ENCODE results near the gene NSD1.
"Not testable (repeated sequence)": the region's sequence is repeated elsewhere in the genome, so short reads cannot be mapped to it uniquely, and the experiment has no call there.

The NSD1 gene

GRCh38 chr5:177123789-177124485 is 9.6 kb upstream of the NSD1 start:
- in situ Hi-C loops (cut with HindIII; ENCODE audit: low sequenced_read_pairs), result loop anchor here (10.0 to 25.0 kb wide), 3 partner anchors 131 to 313 kb away; partner anchors contain the start of genes GRK6, MXD3, PRELID1 and PRR7

DNA sequence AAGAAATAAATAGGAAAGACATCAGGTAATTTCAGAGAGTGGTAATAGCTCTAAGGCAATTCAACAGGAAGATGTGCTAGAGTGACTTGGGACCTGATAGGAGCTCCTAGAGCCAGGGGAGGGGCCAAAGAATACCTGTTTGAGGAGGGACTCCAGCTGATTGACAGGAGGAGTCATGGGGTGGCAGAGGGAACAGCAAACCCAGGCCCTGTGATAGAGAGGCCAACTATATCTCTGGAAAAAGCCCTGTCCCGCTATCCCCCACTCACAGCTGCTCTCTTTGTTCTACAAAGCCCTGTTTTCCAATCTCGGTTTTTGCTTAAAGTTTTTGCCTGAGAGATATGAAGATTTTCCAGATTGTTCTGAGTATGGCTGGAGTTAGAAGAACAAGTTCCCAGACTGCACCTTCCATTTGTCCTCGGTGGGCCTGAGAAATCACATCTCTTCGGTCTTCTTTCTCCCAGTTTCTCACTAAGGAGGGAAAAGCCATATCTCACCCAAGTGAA is 9.0 kb upstream of the NSD1 start:
- in situ Hi-C loops (cut with HindIII; ENCODE audit: low sequenced_read_pairs), result loop anchor here (10.0 to 25.0 kb wide), 3 partner anchors 130 to 313 kb away; partner anchors contain the start of genes GRK6, MXD3, PRELID1 and PRR7

DNA sequence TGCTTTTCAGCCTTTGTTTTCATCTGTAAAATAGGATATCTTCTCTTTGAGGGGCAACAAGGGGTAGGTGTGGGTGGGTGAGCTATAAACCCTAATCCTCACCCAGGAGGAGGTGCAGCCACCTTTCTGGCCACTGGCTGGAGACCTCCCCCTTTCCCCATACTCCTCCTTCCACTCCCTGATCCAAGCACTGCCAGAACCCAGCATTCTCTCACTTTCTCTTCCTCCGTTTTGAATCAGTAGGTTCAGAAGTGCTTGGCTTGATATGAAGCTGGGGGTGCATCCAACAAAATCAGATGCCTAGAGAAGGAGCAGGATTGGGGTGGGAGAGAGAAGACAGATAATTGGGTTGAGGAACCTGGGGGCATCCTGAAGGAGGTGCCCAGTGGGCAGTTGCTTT is 6.8 kb upstream of the NSD1 start:
- in situ Hi-C loops (cut with HindIII; ENCODE audit: low sequenced_read_pairs), result loop anchor here (10.0 kb wide), 1 partner anchor 128 kb away; no protein-coding TSS in a partner anchor

DNA sequence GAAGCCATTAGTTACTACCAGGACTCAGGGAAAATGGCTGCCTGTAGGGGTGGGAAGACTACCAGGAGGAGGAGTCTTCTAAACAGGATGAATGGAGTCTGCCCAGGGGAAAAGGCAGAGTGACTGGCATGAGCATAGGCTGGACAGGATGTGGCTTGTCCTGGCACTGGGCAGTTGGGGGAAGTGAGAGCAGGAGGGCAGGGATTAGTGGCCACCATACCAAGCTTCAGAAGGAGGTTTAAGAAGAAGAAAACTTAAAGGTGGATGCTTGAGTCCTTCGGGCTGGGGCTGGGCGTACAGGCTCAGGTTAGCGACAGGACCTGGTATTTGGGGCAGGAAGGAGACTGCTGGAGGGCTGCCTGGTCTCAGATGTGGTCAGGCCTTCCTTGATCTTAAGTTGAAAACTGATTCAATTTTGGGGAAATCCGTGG is 5.0 kb upstream of the NSD1 start:
- in situ Hi-C loops (cut with HindIII; ENCODE audit: low sequenced_read_pairs), result loop anchor here (10.0 kb wide), 1 partner anchor 126 kb away; no protein-coding TSS in a partner anchor

DNA sequence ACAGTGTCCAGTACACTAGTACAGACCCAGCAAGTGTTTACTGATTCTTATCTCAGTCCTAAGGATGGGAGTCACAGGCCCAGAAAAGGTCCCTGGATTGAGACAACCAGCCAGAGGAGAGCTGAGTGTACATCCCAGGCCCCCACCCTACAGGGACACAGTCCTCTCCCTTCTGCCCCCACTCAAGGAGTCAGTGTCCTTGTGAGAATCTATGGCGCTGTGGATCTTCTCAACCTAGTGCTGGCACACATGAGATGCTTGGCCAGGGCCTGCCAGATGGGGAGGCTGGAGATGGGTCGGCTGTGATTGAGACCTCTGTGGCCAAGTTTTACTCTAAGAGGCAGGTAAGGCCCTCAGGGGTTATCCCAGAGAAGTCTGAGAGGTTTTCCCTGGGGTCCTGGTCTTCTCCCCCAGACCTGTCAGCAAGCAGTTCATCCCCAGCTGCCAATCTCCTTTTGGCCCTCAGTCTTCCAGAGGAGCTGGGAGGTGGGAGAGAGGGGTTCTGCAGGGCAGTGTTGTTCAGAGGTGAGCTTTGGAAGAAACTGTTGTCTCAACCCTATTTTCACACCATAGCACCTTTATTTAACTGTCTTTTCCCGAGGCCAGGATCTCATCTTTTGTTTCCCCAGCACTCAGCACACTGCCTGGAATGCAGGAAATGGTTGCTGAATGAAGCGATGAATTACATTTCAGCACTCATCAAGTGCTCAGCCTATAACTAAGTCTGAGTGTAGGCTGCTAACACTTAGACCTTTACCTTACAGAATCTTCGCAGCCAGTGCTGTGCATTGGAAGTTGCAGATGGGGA is 3.2 kb upstream of the NSD1 start:
- in situ Hi-C loops (cut with HindIII; ENCODE audit: low sequenced_read_pairs), result no loop called here

GRCh38 chr5:177131019-177131320 is 2.6 kb upstream of the NSD1 start:
- in situ Hi-C loops (cut with HindIII; ENCODE audit: low sequenced_read_pairs), result no loop called here

DNA sequence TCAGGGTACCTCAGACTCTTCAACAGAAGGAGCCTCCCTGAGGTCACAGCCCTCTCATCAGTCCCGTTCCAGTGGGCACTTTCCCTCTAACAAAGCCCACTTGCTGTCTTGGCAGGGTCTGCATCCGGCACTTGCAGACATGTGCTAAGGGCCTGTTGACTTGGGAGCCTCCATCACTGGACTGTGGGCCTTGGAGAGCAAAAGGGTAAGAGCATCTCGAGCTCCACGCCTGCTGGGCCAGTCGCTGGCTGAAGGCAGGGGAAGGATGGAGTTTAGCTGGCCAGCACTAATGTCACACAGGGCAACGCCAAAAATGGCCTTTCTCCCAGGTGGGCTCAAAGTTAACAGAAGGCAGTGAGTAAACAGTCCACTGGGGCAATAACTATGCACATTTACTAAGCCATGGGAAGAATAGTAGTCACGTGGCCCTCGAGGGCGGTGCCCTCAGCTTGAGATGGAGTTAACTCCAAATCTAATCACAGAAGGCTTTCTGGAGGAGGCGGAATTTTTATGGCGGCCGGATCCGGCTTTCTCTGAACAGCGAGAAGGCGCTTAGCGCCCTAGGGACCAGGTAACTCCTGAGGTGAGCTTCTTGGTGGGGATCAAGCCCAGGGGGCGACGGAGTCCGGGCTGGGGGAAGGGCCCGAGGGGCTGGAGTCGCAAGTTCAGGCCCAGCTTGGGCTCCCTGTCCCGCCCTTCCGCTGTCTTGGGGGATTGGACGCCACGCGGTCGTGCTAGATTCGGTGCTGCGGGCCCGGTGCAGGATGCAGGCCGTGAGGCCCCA is 2.0 kb upstream of the NSD1 start:
- in situ Hi-C loops (cut with HindIII; ENCODE audit: low sequenced_read_pairs), result no loop called here

DNA sequence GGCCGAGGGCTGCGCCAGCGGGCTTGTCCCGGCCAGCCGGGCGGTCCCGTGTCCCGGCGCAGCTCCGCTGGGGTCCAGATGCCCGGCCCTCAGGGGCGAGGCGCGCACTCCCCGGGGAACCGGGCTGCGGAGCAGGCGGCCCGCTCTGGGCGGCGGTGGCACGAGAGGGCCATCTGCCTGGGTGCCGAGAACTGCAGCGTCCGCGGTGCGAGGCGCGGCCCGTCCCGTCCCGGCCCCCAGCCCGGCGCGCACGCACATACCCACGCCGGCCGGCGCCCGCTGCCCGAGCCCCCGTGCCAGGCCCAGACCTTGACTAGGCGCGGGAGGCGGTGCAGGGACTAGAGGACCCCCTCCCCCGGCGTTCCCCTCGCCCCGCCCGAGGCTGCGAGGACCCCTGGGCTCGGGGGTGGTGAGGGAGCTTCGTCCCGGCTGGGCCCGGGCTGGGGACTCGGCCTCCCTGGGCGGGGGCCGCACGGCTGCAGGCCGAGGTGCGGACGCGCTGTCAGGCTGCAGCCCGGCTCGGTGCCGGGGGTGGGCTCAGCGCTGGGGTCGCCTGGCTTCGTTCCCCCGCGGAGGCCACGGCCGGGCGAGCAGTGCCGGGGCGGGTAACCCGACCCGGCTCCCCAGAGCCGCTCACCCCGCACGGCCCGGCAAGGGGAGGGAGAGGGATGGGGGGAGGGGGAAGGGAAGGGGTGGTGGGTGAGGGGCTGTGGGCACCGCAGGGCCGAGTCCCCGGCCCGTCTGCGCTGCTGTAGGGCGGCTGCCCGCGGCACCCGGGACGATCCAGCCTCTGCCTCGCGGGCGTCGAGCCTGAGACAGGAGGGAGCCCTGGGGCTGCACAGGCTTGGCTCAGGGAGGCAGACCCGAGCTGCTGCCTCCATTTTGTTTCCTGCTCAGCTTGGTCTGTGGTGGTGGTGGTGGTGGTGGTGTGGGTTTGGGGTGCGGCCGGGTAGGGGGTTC is 1.2 kb upstream of the NSD1 start:
- in situ Hi-C loops (cut with HindIII; ENCODE audit: low sequenced_read_pairs), result no loop called here

DNA sequence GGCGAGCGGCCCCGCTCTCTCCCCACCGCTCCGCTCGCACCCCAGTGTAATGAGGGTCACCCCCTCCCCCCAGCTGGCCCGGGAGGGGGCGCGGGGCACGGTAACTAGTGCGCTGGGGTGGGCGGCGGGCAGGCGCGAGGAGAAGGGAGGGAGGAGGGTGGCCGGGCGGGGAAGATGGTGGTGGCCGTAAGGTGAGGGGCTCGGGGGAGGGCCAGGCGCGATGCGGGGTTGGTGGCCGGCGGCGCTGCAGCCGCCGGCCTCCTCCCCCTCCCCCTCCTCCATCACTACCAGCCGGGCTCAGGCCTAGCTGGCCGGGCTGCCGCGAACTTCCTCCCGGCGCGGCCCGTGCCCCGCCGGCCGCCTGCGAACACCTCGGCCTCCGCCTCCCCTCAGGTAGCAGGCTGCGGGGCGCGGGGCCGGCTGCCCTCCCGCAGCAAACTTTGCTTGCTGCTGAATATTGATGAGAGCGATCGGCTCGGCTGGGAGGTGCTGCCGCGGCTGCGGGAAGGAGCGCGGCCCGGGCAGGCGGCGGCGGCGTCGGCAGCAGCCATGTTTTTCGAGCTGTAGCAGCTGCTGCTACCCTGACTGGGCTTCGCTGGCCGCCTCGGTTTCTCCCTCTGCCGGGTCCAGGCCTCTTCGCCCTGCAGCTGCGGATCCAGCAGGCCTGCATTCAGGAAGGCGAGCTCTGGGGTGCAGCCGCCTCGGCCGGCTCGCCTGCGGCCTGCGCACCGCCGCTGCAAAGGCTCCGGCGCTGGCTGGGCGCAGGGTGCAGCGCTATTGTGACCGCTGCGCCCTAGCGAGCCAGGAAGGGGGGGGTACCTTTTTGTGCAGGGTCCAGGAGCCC is 502 bp downstream of the NSD1 start:
- in situ Hi-C loops (cut with HindIII; ENCODE audit: low sequenced_read_pairs), result no loop called here

DNA sequence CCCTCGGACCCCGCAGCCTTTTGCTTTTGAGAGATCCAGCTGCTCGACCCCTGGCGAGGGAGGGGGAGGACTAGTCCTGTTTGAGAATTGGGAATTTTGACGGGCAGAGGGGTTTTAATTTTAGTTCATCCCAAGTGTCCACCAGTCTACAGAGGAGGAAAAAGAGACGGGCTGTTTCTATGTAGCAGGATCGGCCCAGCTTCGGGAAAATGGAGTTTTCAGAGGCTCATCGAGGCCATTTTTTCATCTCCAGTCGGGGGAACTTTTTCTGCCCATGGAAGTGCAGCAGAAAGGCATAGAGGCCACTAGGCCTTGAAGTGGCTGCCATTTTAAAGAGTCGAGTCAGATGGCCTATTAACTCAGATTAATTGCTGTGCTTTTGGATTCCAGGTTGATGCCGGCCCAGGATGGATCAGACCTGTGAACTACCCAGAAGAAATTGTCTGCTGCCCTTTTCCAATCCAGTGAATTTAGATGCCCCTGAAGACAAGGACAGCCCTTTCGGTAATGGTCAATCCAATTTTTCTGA is 1.2 kb downstream of the NSD1 start:
- in situ Hi-C loops (cut with HindIII; ENCODE audit: low sequenced_read_pairs), result no loop called here

GRCh38 chr5:177140312-177140711 is 6.7 kb downstream of the NSD1 start:
- in situ Hi-C loops (cut with HindIII; ENCODE audit: low sequenced_read_pairs), result no loop called here

DNA sequence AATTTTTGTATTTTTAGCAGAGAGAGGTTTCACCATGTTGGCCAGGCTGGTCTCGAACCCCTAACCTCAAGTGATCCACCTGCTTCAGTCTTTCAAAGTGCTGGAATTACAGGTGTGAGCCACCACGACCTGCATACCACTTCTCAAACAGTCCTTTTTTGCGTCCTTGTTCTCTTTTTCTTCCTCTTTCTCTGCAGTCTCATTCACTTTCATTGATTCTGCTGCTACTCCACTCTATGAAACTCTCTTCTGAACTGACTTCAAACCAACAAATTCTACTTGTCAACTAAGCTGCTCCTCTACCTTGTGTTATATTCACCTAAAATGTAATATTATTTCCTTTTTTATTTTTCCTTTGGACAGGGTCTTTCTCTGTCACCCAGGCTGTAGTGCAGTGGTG is 7.9 kb downstream of the NSD1 start:
- in situ Hi-C loops (cut with HindIII; ENCODE audit: low sequenced_read_pairs), result no loop called here

GRCh38 chr5:177142098-177142611 is 8.6 kb downstream of the NSD1 start:
- in situ Hi-C loops (cut with HindIII; ENCODE audit: low sequenced_read_pairs), result no loop called here

DNA sequence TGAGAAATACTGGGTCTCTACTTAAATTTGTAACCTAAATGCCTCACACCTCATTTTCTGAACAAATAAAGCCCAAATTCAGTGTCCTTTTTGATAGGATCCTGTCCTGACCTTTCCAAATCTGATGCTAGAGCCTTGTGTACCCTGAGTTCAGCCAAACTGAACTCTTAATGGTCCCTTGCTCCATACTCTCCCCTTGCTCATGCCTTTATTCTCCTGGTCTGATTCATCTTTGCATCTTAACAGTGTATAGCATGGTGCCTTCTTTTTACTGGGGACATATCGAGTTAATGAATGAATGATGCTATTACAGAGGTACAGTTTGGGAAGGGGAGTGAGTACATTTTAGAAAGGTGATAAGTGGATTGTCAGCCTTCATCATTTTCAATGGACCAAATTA is 9.2 kb downstream of the NSD1 start:
- in situ Hi-C loops (cut with HindIII; ENCODE audit: low sequenced_read_pairs), result no loop called here

GRCh38 chr5:177146891-177147638 is 13.5 kb downstream of the NSD1 start:
- in situ Hi-C loops (cut with HindIII; ENCODE audit: low sequenced_read_pairs), result no loop called here

DNA sequence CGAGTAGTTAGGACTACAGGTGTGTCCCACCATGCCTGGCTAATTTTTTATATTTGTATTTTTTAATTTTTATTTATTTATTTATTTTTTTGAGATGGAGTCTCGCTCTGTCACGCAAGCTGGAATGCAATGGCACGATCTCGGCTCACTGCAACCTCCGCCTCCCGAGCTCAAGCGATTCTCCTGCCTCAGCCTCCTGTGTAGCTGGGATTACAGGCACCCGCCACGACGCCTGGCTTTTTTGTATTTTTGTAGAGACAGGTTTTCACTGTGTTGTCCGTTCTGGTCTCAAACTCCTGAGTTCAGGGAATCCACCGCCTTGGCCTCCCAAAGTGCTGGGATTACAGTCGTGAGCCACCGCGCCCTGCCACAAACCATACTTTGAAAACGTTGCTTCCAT is 16.5 kb downstream of the NSD1 start:
- in situ Hi-C loops (cut with HindIII; ENCODE audit: low sequenced_read_pairs), result not testable (repeated sequence)

GRCh38 chr5:177154003-177154643 is 20.6 kb downstream of the NSD1 start:
- in situ Hi-C loops (cut with HindIII; ENCODE audit: low sequenced_read_pairs), result no loop called here

- in situ Hi-C loops (cut with HindIII; ENCODE audit: low sequenced_read_pairs), result no loop called here
These were observed 28.8 kb downstream of the NSD1 start for GRCh38 chr5:177162379-177162778.
